K562 (cell line): Measurements from ENCODE around the gene ECT2L.

Experiments used
- CBX5 ChIP-seq: IDR thresholded peaks from 2 replicates; pipeline ENCODE4 v1.6.1; 2014; ENCODE audit warnings: low read depth, borderline replicate concordance
- CTCF ChIP-seq, 3 experiments: IDR thresholded peaks in 2 of 3; conservative IDR thresholded peaks in 1 of 3; 2 replicates each; pipeline ENCODE4 v1.5.1; 2011 to 2012; ENCODE audit warnings: low read length in 3 of 3, mild to moderate bottlenecking in 3 of 3, control low read depth in 2 of 3, improper control_type of control experiment in 1 of 3, inconsistent platforms in 1 of 3, low read depth in 1 of 3, mixed read lengths in 1 of 3, moderate library complexity in 1 of 3; ENCODE audit not compliant: insufficient read depth in 2 of 3
- CTCFL ChIP-seq: IDR thresholded peaks from 2 replicates; pipeline ENCODE4 v1.6.1; 2011; ENCODE audit warnings: borderline replicate concordance, low read depth, mild to moderate bottlenecking, moderate library complexity, low read length; ENCODE audit not compliant: insufficient read depth, poor library complexity, severe bottlenecking
- E2F8 ChIP-seq: fragments of 450-650 bp; IDR thresholded peaks from 2 replicates; pipeline ENCODE4 v1.7.1; 2018; ENCODE audit warnings: mild to moderate bottlenecking, low read depth; ENCODE audit not compliant: partially characterized antibody
- EP300 ChIP-seq: IDR thresholded peaks from 2 replicates; pipeline ENCODE4 v1.6.1; 2012; ENCODE audit warnings: low read length, improper control_type of control experiment
- FOXP4 ChIP-seq: sonication (generic); formaldehyde crosslinking; IDR thresholded peaks from 2 replicates; pipeline ENCODE4 v1.8.0; 2022; ENCODE audit warnings: mild to moderate bottlenecking, missing genetic modification reagents, borderline replicate concordance
- GATAD2B ChIP-seq: fragments of 450-650 bp; IDR thresholded peaks from 2 replicates; pipeline ENCODE4 v1.6.1; 2017; ENCODE audit warnings: mild to moderate bottlenecking, borderline replicate concordance
- SNAPC5 ChIP-seq: fragments of 250-450 bp; sonication (Bioruptor Pico); IDR thresholded peaks from 2 replicates; pipeline ENCODE4 v1.8.0; 2021; ENCODE audit warnings: moderate library complexity, mild to moderate bottlenecking, inconsistent platforms
- SP2 ChIP-seq: IDR thresholded peaks from 2 replicates; pipeline ENCODE4 v1.6.1; 2011; ENCODE audit warnings: mild to moderate bottlenecking, low read depth, low read length, moderate library complexity; ENCODE audit not compliant: poor library complexity, severe bottlenecking; ENCODE audit errors: extremely low read depth
- TBP ChIP-seq: optimal IDR thresholded peaks from 2 replicates; pipeline ENCODE3; 2011; ENCODE audit warnings: low read depth, low read length, improper control_type of control experiment

- TF ChIP-seq GATAD2B, result no peak
- TF ChIP-seq SNAPC5, result no peak
- no peak for TF ChIP-seq TBP
- no peak for TF ChIP-seq CTCF (IDR thresholded peaks at IDR 0.05 in 2 of 3, conservative IDR thresholded peaks at IDR 0.05 in 1 of 3; ENCODE audit: insufficient read depth in 2 of 3, low read depth in 1 of 3, low read length in 3 of 3)
- TF ChIP-seq SP2, result peak; percentile 58
- TF ChIP-seq FOXP4 (CRISPR knock-in tag), result 0 out of 2 replicates have a peak, but pooled peaks have one; percentile 17
- peak; percentile 76 for TF ChIP-seq E2F8
- TF ChIP-seq CTCFL, result no peak
- TF ChIP-seq CBX5, result no peak
- peak; percentile 4; the same call in 1 of the 2 replicates for TF ChIP-seq EP300
Observed at GRCh38 chr6:138773177-138774091, 22.5 kb upstream of the ECT2L start, which contains the start of gene CCDC28A.
